A549 treated with dexamethasone at 1 μM for 4 hours (cell line): ENCODE results near the gene SLC25A2. TPM values are rescaled to one million over a fixed set of nuclear protein-coding genes. Genes with fewer than 3 reads are reported as not detected.

ENCODE experiments used
- total RNA-seq: library from RNA; stranded (reverse); fragments of 200-300 nt; extraction: Qiagen RNA extraction; gene quantifications from 5 replicates; pipeline ENCODE4 v1.2.3, GENCODE V29; 2022

The SLC25A2 gene
- not detected in 5 replicates for total RNA-seq

DNA sequence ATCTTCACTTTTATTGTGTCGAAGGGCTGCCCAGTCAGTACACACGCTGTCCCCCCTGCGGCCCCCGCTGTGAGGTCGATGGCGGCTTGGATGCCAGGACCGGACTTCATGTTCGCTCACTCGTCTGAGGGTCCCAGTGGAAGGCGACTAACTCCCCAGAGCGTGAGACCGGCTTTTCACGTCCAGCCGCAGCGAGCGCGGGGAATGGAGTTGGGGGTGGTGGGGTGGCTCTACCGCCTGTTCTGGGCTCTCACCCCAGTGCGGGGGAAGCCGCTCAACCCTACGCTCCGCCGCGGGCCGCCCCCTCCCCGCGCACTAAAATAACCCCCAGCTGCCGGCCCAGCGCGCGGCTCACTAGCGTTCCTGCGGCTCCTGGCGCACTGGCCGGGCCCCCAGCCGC lies at the start of gene SLC25A2:
SLC25A2 (minus strand) TSS at position 294 of the 400 bp plus-strand sequence; CDS start at position 110, 184 bp downstream.

DNA sequence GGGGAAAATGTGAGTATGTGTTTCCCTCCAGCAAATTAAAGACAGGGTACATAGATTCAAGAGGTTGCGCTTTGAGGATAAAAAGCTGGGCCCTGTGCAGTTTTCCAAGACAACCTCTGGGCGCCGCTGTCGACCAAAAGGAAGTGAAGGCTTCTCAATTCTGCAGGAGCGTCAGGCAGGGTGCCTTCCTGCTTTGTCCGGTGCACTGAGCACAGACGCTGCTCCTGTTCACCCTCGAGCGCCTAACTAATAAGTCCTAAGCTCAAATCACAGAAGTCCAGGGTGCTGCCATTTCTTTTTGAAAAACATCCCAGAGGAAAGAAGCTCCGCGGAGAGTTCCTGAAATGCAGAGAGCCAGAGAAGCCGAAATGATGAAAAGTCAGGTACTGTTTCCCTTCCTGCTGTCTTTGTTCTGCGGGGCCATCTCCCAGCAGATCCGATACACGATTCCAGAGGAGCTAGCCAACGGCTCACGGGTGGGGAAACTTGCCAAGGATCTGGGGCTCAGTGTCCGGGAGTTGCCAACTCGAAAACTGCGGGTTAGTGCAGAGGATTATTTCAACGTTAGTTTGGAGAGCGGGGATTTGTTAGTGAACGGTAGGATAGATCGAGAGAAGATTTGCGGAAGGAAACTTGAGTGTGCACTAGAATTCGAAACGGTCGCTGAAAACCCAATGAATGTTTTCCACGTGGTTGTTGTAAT lies 46.2 kb upstream of the SLC25A2 start, which contains the start of gene PCDHGB1:
PCDHGB1 (plus strand) TSS at position 183 of the 703 bp plus-strand sequence; CDS start at position 345, 162 bp downstream.

DNA sequence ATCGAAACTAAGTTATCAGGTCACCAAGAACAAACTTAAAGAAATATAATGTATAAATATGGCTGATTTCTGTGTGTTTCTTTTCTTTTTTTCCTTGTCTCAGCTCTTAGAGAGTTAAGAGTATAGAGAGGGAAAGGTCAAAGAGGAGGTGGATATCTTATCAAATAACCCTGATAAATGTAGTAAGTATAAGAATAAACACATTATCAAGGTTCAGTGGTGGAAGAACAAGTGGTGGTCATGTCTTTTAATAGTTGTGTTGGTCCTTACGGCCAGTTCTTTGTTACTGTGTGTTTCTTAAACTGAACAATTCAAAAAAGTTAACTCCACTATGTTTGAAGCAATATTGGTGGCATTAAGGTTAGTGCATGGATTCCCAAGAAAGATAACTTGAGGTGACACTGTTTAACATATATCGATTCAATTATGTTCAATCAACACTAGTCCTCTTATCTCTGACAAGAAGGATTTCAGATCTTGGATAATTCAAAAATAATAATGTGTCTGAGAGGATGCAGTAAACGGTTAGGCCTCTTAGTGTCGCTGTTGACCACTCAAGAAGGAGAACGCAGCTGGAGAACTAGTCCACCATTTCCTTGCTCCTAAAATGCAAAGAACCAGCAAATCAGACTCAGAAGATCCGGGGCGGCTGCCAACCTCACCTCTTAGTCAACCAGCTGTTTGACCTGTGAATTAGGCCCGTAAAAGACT lies 39.5 kb upstream of the SLC25A2 start, which contains the start of gene PCDHGA3:
PCDHGA3 (plus strand) TSS at position 588 of the 711 bp plus-strand sequence. CDS start 205 bp downstream, outside the sequence.

DNA sequence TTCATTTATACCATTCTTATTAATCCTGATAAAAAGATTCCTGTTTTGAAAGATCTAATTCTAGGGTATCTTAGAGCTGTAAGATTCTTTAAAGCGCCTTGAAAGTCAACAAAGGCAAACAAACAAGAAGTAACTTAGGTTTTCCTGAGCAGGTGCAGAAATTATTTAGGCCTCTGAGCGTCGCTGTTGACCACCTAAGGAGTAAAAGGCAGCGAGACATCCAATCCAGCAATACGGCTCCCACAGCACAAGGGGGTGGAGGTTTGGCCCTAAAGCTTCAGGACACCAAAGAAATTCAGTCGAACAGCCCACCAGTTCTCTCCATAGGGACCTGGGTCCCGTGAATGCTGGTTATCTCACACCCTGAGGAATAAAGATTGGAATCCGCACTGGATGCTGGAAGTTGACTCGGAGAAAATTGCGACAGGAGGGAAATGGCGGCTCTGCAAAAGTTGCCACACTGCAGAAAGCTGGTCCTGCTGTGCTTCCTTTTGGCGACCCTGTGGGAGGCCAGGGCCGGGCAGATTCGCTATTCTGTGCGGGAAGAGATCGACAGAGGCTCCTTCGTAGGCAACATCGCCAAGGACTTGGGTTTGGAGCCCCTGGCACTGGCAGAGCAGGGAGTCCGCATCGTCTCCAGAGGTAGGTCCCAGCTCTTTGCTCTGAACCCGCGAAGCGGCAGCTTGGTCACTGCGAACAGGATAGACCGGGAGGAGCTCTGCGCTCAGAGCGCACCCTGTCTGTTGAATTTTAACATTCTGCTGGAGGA lies 34.9 kb upstream of the SLC25A2 start, which contains the start of gene PCDHGA2:
PCDHGA2 (plus strand) TSS at position 223 of the 769 bp plus-strand sequence.

DNA sequence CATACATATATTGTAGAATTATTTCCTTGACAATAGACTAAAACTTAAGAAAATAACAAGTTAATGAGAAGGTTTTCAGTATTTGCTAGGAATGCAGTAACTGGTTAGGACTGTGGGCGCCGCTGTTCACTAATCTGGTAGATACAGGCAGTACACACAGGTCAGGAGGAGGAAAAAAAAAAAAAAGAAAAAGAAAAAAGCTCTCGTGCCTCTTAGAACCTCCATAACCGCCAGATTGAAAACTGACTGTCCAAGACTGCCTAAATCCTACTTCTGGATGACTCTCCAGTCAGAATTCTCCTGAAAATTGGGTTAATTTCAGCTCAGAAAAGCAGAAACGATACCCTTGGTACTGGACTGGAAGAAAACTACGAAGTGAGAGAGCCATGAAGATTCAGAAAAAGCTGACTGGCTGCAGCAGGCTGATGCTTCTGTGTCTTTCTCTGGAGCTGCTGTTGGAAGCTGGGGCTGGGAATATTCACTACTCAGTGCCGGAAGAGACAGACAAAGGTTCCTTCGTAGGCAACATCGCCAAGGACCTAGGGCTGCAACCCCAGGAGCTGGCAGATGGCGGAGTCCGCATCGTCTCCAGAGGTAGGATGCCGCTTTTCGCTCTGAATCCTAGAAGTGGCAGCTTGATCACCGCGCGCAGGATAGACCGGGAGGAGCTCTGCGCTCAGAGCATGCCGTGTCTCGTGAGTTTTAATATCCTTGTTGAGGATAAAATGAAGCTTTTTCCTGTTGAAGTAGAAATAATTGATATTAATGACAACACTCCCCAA lies 26.6 kb upstream of the SLC25A2 start, which contains the start of gene PCDHGA1:
PCDHGA1 (plus strand) TSS at position 216 of the 782 bp plus-strand sequence.

DNA sequence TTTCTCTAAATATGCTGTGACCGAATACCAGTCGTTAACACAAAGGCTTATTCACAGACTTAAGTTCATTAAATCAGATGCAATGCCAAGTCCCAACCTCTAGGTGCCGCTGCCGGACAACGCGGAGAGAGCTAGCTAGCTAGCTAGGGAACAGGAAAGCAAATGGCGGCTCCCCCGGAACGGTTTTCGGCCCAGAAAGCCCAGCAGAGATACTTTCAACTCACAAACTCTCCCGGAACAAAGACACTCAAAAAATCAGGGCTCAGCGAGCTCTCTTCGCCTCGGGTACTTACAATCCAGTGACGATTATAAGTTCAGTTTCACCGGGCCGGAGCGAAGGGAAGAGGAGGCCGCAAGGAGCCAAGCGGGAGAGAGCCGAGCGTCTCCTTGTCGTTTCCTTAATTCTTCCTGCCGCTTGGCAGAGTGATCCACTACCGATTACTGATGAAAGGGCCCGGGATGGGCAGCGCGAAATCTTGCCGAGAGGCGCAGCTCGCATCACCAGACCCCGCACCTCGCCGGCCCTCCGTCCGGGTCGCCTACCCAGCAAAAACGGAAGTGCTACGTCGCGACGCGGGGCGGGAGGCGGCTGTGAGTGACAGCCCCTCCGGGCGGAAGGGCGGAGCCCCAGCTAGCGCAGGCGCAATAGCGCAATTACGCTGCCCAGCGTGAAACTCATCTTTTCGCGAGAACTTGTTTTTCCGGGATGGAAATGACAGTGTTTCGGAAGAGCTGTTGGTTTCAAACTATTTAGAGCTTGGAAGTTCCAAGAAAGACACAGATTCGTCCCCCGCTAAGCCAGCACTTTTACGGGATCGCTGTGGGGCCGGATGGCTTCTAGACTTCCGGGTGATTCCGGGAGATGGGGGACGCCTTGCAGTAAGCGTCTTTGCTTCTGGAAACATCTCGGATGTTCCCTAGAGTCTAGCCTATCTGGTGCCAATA lies 16.6 kb upstream of the SLC25A2 start, which contains the start of gene TAF7:
TAF7 (minus strand) TSS at position 560 of the 945 bp plus-strand sequence. CDS start 740 bp downstream, outside the sequence.

Other genes starting within 250 kb of the SLC25A2 start
- 3.1 to 3.9 TPM (median 3.5 TPM) in 5 replicates for gene PCDHB2, start 209.4 kb downstream of the SLC25A2 start, total RNA-seq
- gene PCDHB3, start 203.6 kb downstream of the SLC25A2 start, total RNA-seq: 0.04 to 0.30 TPM (median 0.15 TPM) in 4 of 5 replicates, not detected in the other
- gene PCDHB4, start 182.2 kb downstream of the SLC25A2 start, total RNA-seq: 0.02 to 0.12 TPM (median 0.02 TPM) in 3 of 5 replicates, not detected in the others
- gene PCDHB5, start 168.8 kb downstream of the SLC25A2 start, total RNA-seq: 1.1 to 1.6 TPM (median 1.4 TPM) in 5 replicates
- gene PCDHB6, start 154.0 kb downstream of the SLC25A2 start, total RNA-seq: 0.74 to 1.2 TPM (median 0.88 TPM) in 5 replicates
- gene PCDHB7, start 131.4 kb downstream of the SLC25A2 start, total RNA-seq: 0.02 TPM in 1 of 5 replicates, not detected in the others
- gene PCDHB8, start 126.3 kb downstream of the SLC25A2 start, total RNA-seq: 0.15 to 0.41 TPM (median 0.29 TPM) in 5 replicates
- gene PCDHB16, start 121.7 kb downstream of the SLC25A2 start, total RNA-seq: 0.05 to 0.15 TPM (median 0.09 TPM) in 5 replicates
- gene PCDHB9, start 116.9 kb downstream of the SLC25A2 start, total RNA-seq: 0.02 to 0.07 TPM in 2 of 5 replicates, not detected in the others
- 0.06 to 0.08 TPM (median 0.07 TPM) in 3 of 5 replicates, not detected in the others for gene PCDHB10, start 111.7 kb downstream of the SLC25A2 start, total RNA-seq
- 0.07 to 0.08 TPM (median 0.07 TPM) in 4 of 5 replicates, not detected in the other for gene PCDHB11, start 104.4 kb downstream of the SLC25A2 start, total RNA-seq
- gene PCDHB12, start 95.3 kb downstream of the SLC25A2 start, total RNA-seq: 0.03 to 0.05 TPM in 2 of 5 replicates, not detected in the others
- 0.04 to 0.09 TPM (median 0.07 TPM) in 5 replicates for gene PCDHB13, start 90.1 kb downstream of the SLC25A2 start, total RNA-seq
- gene PCDHB14, start 80.7 kb downstream of the SLC25A2 start, total RNA-seq: 0.01 to 0.09 TPM (median 0.06 TPM) in 5 replicates
- 0.05 to 0.16 TPM (median 0.05 TPM) in 5 replicates for gene PCDHB15, start 58.7 kb downstream of the SLC25A2 start, total RNA-seq
- 61.8 to 74.9 TPM (median 70.3 TPM) in 5 replicates for gene TAF7, start 16.7 kb upstream of the SLC25A2 start, total RNA-seq
- 0.22 to 0.32 TPM (median 0.26 TPM) in 5 replicates for gene PCDHGA1, start 26.5 kb upstream of the SLC25A2 start, total RNA-seq
- gene PCDHGA2, start 34.7 kb upstream of the SLC25A2 start, total RNA-seq: 0.46 to 0.83 TPM (median 0.69 TPM) in 5 replicates
- 0.02 to 0.05 TPM (median 0.03 TPM) in 4 of 5 replicates, not detected in the other for gene PCDHGA3, start 39.8 kb upstream of the SLC25A2 start, total RNA-seq
- gene PCDHGB1, start 46.0 kb upstream of the SLC25A2 start, total RNA-seq: 1.5 to 2.2 TPM (median 1.8 TPM) in 5 replicates
- 0.08 to 0.21 TPM (median 0.14 TPM) in 5 replicates for gene PCDHGA4, start 51.0 kb upstream of the SLC25A2 start, total RNA-seq
- gene PCDHGB2, start 55.9 kb upstream of the SLC25A2 start, total RNA-seq: 0.05 to 0.16 TPM (median 0.11 TPM) in 5 replicates
- 0.09 to 0.21 TPM (median 0.15 TPM) in 5 replicates for gene PCDHGA5, start 60.1 kb upstream of the SLC25A2 start, total RNA-seq
- 0.09 to 0.43 TPM (median 0.21 TPM) in 5 replicates for gene PCDHGB3, start 66.2 kb upstream of the SLC25A2 start, total RNA-seq
- gene PCDHGA6, start 69.8 kb upstream of the SLC25A2 start, total RNA-seq: 0.12 to 0.32 TPM (median 0.29 TPM) in 5 replicates
- gene PCDHGA7, start 78.7 kb upstream of the SLC25A2 start, total RNA-seq: 0.73 to 1.1 TPM (median 0.95 TPM) in 5 replicates
- 0.50 to 1.2 TPM (median 0.97 TPM) in 5 replicates for gene PCDHGB4, start 83.6 kb upstream of the SLC25A2 start, total RNA-seq
- gene PCDHGA8, start 88.6 kb upstream of the SLC25A2 start, total RNA-seq: 0.03 to 0.05 TPM (median 0.04 TPM) in 3 of 5 replicates, not detected in the others
- gene PCDHGB5, start 93.9 kb upstream of the SLC25A2 start, total RNA-seq: 2.0 to 2.7 TPM (median 2.5 TPM) in 5 replicates
- gene PCDHGA9, start 98.7 kb upstream of the SLC25A2 start, total RNA-seq: 0.04 to 0.07 TPM (median 0.05 TPM) in 4 of 5 replicates, not detected in the other
- gene PCDHGB6, start 104.0 kb upstream of the SLC25A2 start, total RNA-seq: 0.08 to 0.15 TPM (median 0.13 TPM) in 5 replicates
- 0.02 TPM in 2 of 5 replicates, not detected in the others for gene PCDHGA10, start 108.9 kb upstream of the SLC25A2 start, total RNA-seq
- gene PCDHGB7, start 113.6 kb upstream of the SLC25A2 start, total RNA-seq: 0.02 to 0.11 TPM (median 0.07 TPM) in 5 replicates
- gene PCDHGA11, start 117.0 kb upstream of the SLC25A2 start, total RNA-seq: 0.02 to 0.03 TPM in 2 of 5 replicates, not detected in the others
- not detected in 5 replicates for gene PCDHGA12, start 126.5 kb upstream of the SLC25A2 start, total RNA-seq
- 6.1 to 7.2 TPM (median 6.6 TPM) in 5 replicates for gene PCDHGC3, start 171.9 kb upstream of the SLC25A2 start, total RNA-seq
- not detected in 5 replicates for gene PCDHGC4, start 181.0 kb upstream of the SLC25A2 start, total RNA-seq
- 0.03 TPM in 1 of 5 replicates, not detected in the others for gene PCDHGC5, start 185.0 kb upstream of the SLC25A2 start, total RNA-seq